Fibroblast of lung (primary cell): ENCODE measurements around the gene CLPX.

Experiments
- CTCF ChIP-seq, 2 donors: IDR thresholded peaks in 1 of 2; conservative IDR thresholded peaks in 1 of 2; 1 replicate in 1 of 2; 2 replicates in 1 of 2; pipeline ENCODE4 v1.5.1; 2011 to 2012; ENCODE audit warnings: low read length in 2 of 2, control low read depth in 1 of 2, inconsistent platforms in 1 of 2, low read depth in 1 of 2, mild to moderate bottlenecking in 1 of 2
- EZH2 ChIP-seq: IDR thresholded peaks from 2 replicates; pipeline ENCODE4 v1.5.1; 2012; ENCODE audit warnings: low read length, control low read depth, mild to moderate bottlenecking; ENCODE audit errors: missing control alignments

- no peak for TF ChIP-seq EZH2
- no peak for TF ChIP-seq CTCF (conservative IDR thresholded peaks at IDR 0.05 in 1 of 2, IDR thresholded peaks at IDR 0.05 in 1 of 2; ENCODE audit: low read depth in 1 of 2, low read length in 2 of 2)
These were observed 25.8 kb upstream of the CLPX start, which contains the start of gene CILP for GRCh38 chr15:65210770-65211481.
